IMR-90 (cell line): ENCODE data around the gene TMEM131. TPM values are rescaled to one million over a fixed set of nuclear protein-coding genes. Genes with fewer than 3 reads are reported as not detected.
A peak's percentile ranks its signal among the peaks of the same experiment; 100 is the strongest.
"Not testable (repeated sequence)": the region's sequence is repeated elsewhere in the genome, so short reads cannot be mapped to it uniquely, and the experiment has no call there.

Experiments
- ATAC-seq: fragments of 200-7000 bp; cut with Tn5 transposase; 2 replicates; pipeline ENCODE4 v1.9.1; 2020; ENCODE audit warnings: low read depth, mild to moderate bottlenecking, moderate library complexity
- BruUV-seq: library from RNA; stranded (reverse); fragments of 400-500 nt; replicated peaks from 2 replicates; lab custom pipeline; 2021; lab: Mats Ljungman, UMichigan
- CTCF ChIA-PET: fragments of 300-600 bp; formaldehyde crosslinking; extraction: SDS; loops from one replicate; lab custom pipeline; 2021; ENCODE audit warnings: antibody characterized with exemption; lab: Yijun Ruan, JAX
- POLR2A ChIA-PET: fragments of 300-600 bp; sonication (Branson Sonifier 250); formaldehyde crosslinking; loops from one replicate; lab custom pipeline; 2022; ENCODE audit warnings: antibody characterized with exemption; ENCODE audit not compliant: unreplicated experiment; lab: Charles Lee
- DNase-seq: peaks from one replicate; pipeline ENCODE4 v3.0.0; 2013
- H2AFZ ChIP-seq: replicated peaks from 2 replicates; pipeline ENCODE3; 2013; ENCODE audit warnings: low read length, mild to moderate bottlenecking; ENCODE audit not compliant: poor library complexity
- H2AK5ac ChIP-seq: 2 replicates; pipeline ENCODE4 v1.6.1; 2013; ENCODE audit warnings: low read depth, low read length, inconsistent platforms
- H2AK9ac ChIP-seq: replicated peaks from 2 replicates; pipeline ENCODE3; 2013; ENCODE audit warnings: mild to moderate bottlenecking, low read depth, low read length, moderate library complexity; ENCODE audit not compliant: poor library complexity
- H2BK120ac ChIP-seq: 2 replicates; pipeline ENCODE4 v1.6.1; 2013; ENCODE audit warnings: low read depth, low read length, inconsistent platforms
- H2BK15ac ChIP-seq: 3 replicates; pipeline ENCODE4 v1.6.1; 2013; ENCODE audit warnings: low read depth, low read length, inconsistent platforms
- H2BK20ac ChIP-seq: 2 replicates; pipeline ENCODE4 v1.6.1; 2013; ENCODE audit warnings: low read depth, mild to moderate bottlenecking, inconsistent platforms, low read length, moderate library complexity
- H2BK5ac ChIP-seq: 2 replicates; pipeline ENCODE4 v1.6.1; 2013; ENCODE audit warnings: mild to moderate bottlenecking, low read depth, low read length, inconsistent platforms; ENCODE audit not compliant: poor library complexity, severe bottlenecking
- H3K14ac ChIP-seq: replicated peaks from 2 replicates; pipeline ENCODE4 v1.6.1; 2013; ENCODE audit warnings: low read depth, low read length, inconsistent platforms
- H3K18ac ChIP-seq: 2 replicates; pipeline ENCODE4 v1.6.1; 2013; ENCODE audit warnings: low read depth, low read length, control low read depth
- H3K23ac ChIP-seq: 2 replicates; pipeline ENCODE4 v1.6.1; 2013; ENCODE audit warnings: low read depth, low read length, inconsistent platforms
- H3K27ac ChIP-seq: 2 replicates; pipeline ENCODE4 v1.5.1; 2013; ENCODE audit warnings: mild to moderate bottlenecking, control low read depth, low read length; ENCODE audit not compliant: insufficient read depth
- H3K27me3 ChIP-seq: 2 replicates; pipeline ENCODE4 v1.6.1; 2013; ENCODE audit warnings: low read length; ENCODE audit not compliant: control insufficient read depth, insufficient read depth
- H3K36me3 ChIP-seq: 2 replicates; pipeline ENCODE4 v1.6.1; 2013; ENCODE audit warnings: low read length, mixed read lengths; ENCODE audit not compliant: control insufficient read depth, insufficient read depth
- H3K4ac ChIP-seq: 2 replicates; pipeline ENCODE4 v1.6.1; 2013; ENCODE audit warnings: low read depth, low read length, inconsistent platforms
- H3K4me1 ChIP-seq: 2 replicates; pipeline ENCODE4 v1.6.1; 2013; ENCODE audit warnings: low read length, mixed read lengths; ENCODE audit not compliant: control insufficient read depth, insufficient read depth
- H3K4me2 ChIP-seq: 2 replicates; pipeline ENCODE4 v1.6.1; 2013; ENCODE audit warnings: low read depth, mild to moderate bottlenecking, control low read depth, low read length, moderate library complexity
- H3K4me3 ChIP-seq: 2 replicates; pipeline ENCODE4 v1.5.1; 2013; ENCODE audit warnings: low read depth, mild to moderate bottlenecking, control low read depth, low read length, moderate library complexity; ENCODE audit not compliant: insufficient read depth
- H3K56ac ChIP-seq: 2 replicates; pipeline ENCODE4 v1.6.1; 2013; ENCODE audit warnings: low read length, inconsistent platforms; ENCODE audit not compliant: insufficient read depth; ENCODE audit errors: extremely low read depth
- H3K79me1 ChIP-seq, 2 experiments: 2 replicates each; pipeline ENCODE4 v1.6.1; 2013; ENCODE audit warnings: low read length in 2 of 2, inconsistent platforms in 1 of 2, low read depth in 1 of 2
- H3K9ac ChIP-seq: 2 replicates; pipeline ENCODE4 v1.6.1; 2013; ENCODE audit warnings: low read depth, low read length, control low read depth
- H3K9me1 ChIP-seq: 2 replicates; pipeline ENCODE4 v1.6.1; 2013; ENCODE audit warnings: low read length, inconsistent platforms; ENCODE audit not compliant: insufficient read depth
- H3K9me3 ChIP-seq: 2 replicates; pipeline ENCODE4 v1.6.1; 2013; ENCODE audit warnings: low read length; ENCODE audit not compliant: control insufficient read depth, insufficient read depth
- H4K20me1 ChIP-seq: 2 replicates; pipeline ENCODE4 v1.6.1; 2013; ENCODE audit warnings: low read length, inconsistent platforms; ENCODE audit not compliant: insufficient read depth
- H4K5ac ChIP-seq: 2 replicates; pipeline ENCODE4 v1.6.1; 2013; ENCODE audit warnings: mild to moderate bottlenecking, low read depth, low read length, control low read depth
- H4K8ac ChIP-seq, 2 experiments: 2 replicates each; pipeline ENCODE4 v1.6.1; 2013; ENCODE audit warnings: low read depth in 2 of 2, low read length in 2 of 2, control low read depth in 1 of 2, inconsistent platforms in 1 of 2
- H4K91ac ChIP-seq: 2 replicates; pipeline ENCODE4 v1.6.1; 2013; ENCODE audit warnings: low read depth, low read length, inconsistent platforms; ENCODE audit not compliant: insufficient read depth
- CHD1 ChIP-seq: IDR thresholded peaks from 2 replicates; pipeline ENCODE4 v1.6.1; 2012; ENCODE audit warnings: low read depth, low read length, improper control_type of control experiment
- NFE2L2 ChIP-seq: fragments of 150-350 bp; IDR thresholded peaks from 2 replicates; pipeline ENCODE4 v1.6.1; 2016; ENCODE audit warnings: low read depth, mild to moderate bottlenecking, low read length
- WGBS, 2 experiments: methylation state at CpG; one replicate each; pipeline versions ENCODE4 v1.1.5 to v1.1.7; 2013; ENCODE audit warnings: missing lambda C conversion rate in 2 of 2; ENCODE audit not compliant: insufficient read length in 1 of 2; ENCODE audit errors: extremely low coverage in 2 of 2; 5-methylcytosine and 5-hydroxymethylcytosine counted together
- dilution Hi-C: fragments of 300-500 bp; cut with HindIII; formaldehyde crosslinking; loops from one replicate; pipeline ENCODE4 v1.14.3; 2018; ENCODE audit warnings: low sequenced_read_pairs; ENCODE audit not compliant: unreplicated experiment
- in situ Hi-C: fragments of 300-500 bp; cut with MboI; formaldehyde crosslinking; loops from 3 replicates; pipeline ENCODE4 v1.14.3; 2019; ENCODE audit warnings: low sequenced_read_pairs, inconsistent platforms, mixed read lengths
- intact Hi-C: fragments of 100-400 bp; cut with micrococcal nuclease; formaldehyde crosslinking; loops from 2 replicates; pipeline ENCODE4 v1.10.0; 2022
- polyA plus RNA-seq, 3 experiments: library from polyadenylated mRNA; depleted of rRNA; stranded (reverse); fragments of >200 nt; gene quantifications; 2 replicates each; pipeline ENCODE4 v1.2.3, GENCODE V29; 2012; ENCODE audit warnings: low replicate concordance in 1 of 3
- total RNA-seq: library from RNA; depleted of rRNA; stranded (reverse); fragments of >200 nt; gene quantifications from 2 replicates; pipeline ENCODE4 v1.2.3, GENCODE V29; 2012

Gene TMEM131
- total and polyA plus RNA-seq, 2 of the 4 experiments (the other 2 are of a cell fraction) = 13.3 to 14.0 TPM

- Histone ChIP-seq H3K4ac (no peak overlapping the region), H3K27me3 (no peaks in the 10 kb centered on the region; the same call in 1 of the 2 replicates), H3K9me3 (no peaks in the 10 kb centered on the region), H2BK20ac (no peak overlapping the region), H2AFZ (no peak overlapping the region), H2AK9ac (no peak overlapping the region), H3K9ac (no peak overlapping the region), H3K14ac (no peak overlapping the region), H3K79me1 (no peaks in the 10 kb centered on the region), H2AK5ac (no peak overlapping the region), H4K5ac (no peak overlapping the region), H4K20me1 (no peaks in the 10 kb centered on the region), H2BK15ac (no peak overlapping the region), H3K9me1 (no peaks in the 10 kb centered on the region), H4K8ac (no peak overlapping the region), H3K4me1 (no peaks in the 10 kb centered on the region), H2BK120ac (no peak overlapping the region), H4K91ac (no peak overlapping the region), H3K4me2 (no peak overlapping the region), H2BK5ac (no peak overlapping the region), H3K23ac (no peak overlapping the region), H3K36me3 (no peaks in the 10 kb centered on the region), H3K56ac (no peak overlapping the region), H3K4me3 (no peak overlapping the region), H3K27ac (no peak overlapping the region), H3K18ac (no peak overlapping the region)
- in situ Hi-C loops (no loop called here), intact Hi-C loops (no loop called here), dilution Hi-C loops (no loop called here)
- ChIA-PET POLR2A (no interaction called here), CTCF (no interaction called here)
- TF ChIP-seq NFE2L2 = 0 out of 2 replicates have a peak, but pooled peaks have one; percentile 12
- TF ChIP-seq CHD1 = no peak
- DNase-seq (no peak), ATAC-seq (no peak)
- BruUV-seq = no TSS peak
Measured at GRCh38 chr2:98025481-98026037, 29.8 kb upstream of the TMEM131 start.

DNA sequence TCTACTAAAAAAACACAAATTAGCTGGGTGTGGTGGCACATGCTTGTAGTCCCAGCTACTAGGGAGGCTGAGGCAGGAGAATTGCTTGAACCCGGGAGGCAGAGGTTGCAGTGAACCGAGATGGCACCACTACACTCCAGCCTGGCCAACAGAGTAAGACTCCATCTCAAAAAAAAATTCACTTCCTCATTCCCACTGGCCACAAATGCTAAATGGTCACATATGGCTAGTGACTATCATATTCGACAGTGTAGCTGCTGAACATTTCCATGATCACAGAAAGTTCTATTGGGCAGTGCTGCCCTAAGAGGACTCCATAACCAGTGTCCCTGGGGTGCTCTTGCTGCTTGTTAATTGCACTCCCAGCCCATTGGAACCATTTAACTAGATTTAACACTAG lies 26.3 kb upstream of the TMEM131 start:
- H3K14ac ChIP-seq, intact Hi-C loops, H3K4me2 ChIP-seq, H2BK20ac ChIP-seq, H3K23ac ChIP-seq, H2BK15ac ChIP-seq, BruUV-seq, ATAC-seq, H3K56ac ChIP-seq, H3K79me1 ChIP-seq, H3K27ac ChIP-seq, H4K8ac ChIP-seq, H3K9me1 ChIP-seq, H2BK5ac ChIP-seq, H2BK120ac ChIP-seq, H4K91ac ChIP-seq, H3K9me3 ChIP-seq, H3K4me3 ChIP-seq, H3K18ac ChIP-seq, H4K5ac ChIP-seq, H3K9ac ChIP-seq, DNase-seq, H3K4me1 ChIP-seq, dilution Hi-C loops, in situ Hi-C loops, POLR2A ChIA-PET, H3K36me3 ChIP-seq, H3K27me3 ChIP-seq, H2AFZ ChIP-seq, H2AK5ac ChIP-seq, H2AK9ac ChIP-seq, H4K20me1 ChIP-seq, CTCF ChIA-PET, H3K4ac ChIP-seq: not testable (repeated sequence)
- WGBS, 2 experiments = 59% methylated on average over 2 of the region's 3 CpGs; no CpG with 5 or more reads in 1 of the 2 experiments
